ENCODE results near the gene BANF2. TPM values are rescaled to one million over a fixed set of nuclear protein-coding genes. Genes with fewer than 3 reads are reported as not detected.

The BANF2 gene
- total RNA-seq: not detected

DNA sequence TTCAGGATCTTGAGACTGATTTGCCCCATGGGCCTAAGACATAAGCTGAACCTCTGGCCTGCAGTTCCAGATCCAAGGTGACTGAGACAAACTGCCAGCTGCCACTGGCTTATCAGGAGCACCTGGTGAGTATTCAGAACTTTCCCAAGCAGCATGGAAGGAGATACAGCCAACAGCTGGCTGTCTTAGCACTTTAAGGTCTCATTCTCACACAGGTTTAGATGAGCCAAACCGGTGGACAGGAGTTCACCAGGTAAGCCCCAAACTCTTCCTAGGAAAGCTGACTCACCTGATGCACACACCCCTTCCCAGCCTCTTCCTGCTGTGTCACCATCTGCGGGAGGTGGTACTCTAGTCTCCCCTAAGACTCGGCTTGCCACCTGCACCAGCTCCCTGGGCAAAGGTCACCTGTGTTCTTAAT, at the start of gene BANF2:
Gene BANF2 (plus strand): TSS at position 36 of the 421 bp plus-strand sequence. CDS start 25,060 bp downstream, outside the sequence.
- Histone ChIP-seq H3K4me1 (no peaks in the 10 kb centered on the region), H3K27ac (no peak within 1 kb of the TSS), H3K9me3 (no peaks in the 10 kb centered on the region), H3K4me3 (no peak within 1 kb of the TSS), H3K36me3 (no peaks in the 10 kb centered on the region), H3K27me3 (no peaks in the 10 kb centered on the region)
- no peak for TF ChIP-seq POLR2AphosphoS5 (IDR thresholded peaks at IDR 0.05; ENCODE audit: insufficient read depth in 1 of 2, low read depth in 1 of 2)
- TF ChIP-seq POLR2A (IDR thresholded peaks at IDR 0.05): no peak
- TF ChIP-seq, protein P1, sequence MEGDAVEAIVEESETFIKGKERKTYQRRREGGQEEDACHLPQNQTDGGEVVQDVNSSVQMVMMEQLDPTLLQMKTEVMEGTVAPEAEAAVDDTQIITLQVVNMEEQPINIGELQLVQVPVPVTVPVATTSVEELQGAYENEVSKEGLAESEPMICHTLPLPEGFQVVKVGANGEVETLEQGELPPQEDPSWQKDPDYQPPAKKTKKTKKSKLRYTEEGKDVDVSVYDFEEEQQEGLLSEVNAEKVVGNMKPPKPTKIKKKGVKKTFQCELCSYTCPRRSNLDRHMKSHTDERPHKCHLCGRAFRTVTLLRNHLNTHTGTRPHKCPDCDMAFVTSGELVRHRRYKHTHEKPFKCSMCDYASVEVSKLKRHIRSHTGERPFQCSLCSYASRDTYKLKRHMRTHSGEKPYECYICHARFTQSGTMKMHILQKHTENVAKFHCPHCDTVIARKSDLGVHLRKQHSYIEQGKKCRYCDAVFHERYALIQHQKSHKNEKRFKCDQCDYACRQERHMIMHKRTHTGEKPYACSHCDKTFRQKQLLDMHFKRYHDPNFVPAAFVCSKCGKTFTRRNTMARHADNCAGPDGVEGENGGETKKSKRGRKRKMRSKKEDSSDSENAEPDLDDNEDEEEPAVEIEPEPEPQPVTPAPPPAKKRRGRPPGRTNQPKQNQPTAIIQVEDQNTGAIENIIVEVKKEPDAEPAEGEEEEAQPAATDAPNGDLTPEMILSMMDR (IDR thresholded peaks at IDR 0.05): no peak
- no peak for DNase-seq (ENCODE audit: extremely low spot score in 2 of 2)
- intact Hi-C loops (cut with DNase I): no loop called here

DNA sequence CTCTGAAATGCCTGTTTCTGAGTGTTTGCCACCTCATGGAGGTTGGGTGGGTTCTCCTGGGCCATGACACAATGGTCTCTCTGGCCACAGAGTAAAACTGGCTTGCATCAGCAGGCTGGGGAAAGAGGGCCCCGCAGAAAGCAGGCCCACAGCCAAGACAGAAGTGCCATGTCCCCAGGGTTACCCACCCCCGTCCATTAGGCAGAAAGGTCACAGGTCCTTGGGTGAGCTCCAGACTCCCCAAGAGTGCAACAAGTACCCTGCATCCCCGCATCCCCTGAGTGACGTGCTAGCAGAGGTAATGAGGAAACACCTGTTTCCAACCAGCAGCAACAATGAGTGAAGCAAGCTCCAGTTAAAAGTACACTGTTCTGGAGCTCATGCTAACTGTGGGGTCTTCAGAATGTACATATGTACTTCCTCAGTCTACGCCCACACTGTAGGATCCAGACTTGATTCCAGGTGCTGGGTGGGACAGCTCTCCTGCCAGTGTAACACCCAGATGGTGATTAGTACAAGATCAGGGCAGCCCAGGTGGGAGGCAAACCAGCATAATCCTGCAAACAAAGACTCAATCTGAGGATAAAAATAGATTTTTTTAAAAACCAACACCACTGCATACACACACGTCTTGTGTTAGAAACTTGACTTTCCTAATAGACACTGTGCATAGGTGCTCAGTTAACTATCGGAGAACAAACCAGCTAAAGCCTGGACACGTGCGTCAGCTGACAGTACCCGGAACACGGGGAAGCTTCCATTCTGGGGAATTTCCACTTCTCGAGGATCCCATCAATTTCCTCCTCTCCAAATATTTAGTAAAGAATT, 49.3 kb upstream of the BANF2 start:
- no peak for DNase-seq (ENCODE audit: extremely low spot score in 2 of 2)
- intact Hi-C loops (cut with DNase I): loop anchor here (5.0 kb wide), 1 partner anchor 562 kb away; no protein-coding TSS in a partner anchor
- Histone ChIP-seq H3K27ac (peak overlapping the region; percentile 37), H3K4me1 (peaks cover 69% of the 10 kb centered on the region), H3K9me3 (no peaks in the 10 kb centered on the region), H3K4me3 (no peak overlapping the region), H3K27me3 (no peaks in the 10 kb centered on the region), H3K36me3 (no peaks in the 10 kb centered on the region)
- TF ChIP-seq POLR2AphosphoS5 (IDR thresholded peaks at IDR 0.05; ENCODE audit: insufficient read depth in 1 of 2, low read depth in 1 of 2): no peak
- TF ChIP-seq POLR2A (IDR thresholded peaks at IDR 0.05): no peak
- TF ChIP-seq, protein P1 (IDR thresholded peaks at IDR 0.05): no peak

DNA sequence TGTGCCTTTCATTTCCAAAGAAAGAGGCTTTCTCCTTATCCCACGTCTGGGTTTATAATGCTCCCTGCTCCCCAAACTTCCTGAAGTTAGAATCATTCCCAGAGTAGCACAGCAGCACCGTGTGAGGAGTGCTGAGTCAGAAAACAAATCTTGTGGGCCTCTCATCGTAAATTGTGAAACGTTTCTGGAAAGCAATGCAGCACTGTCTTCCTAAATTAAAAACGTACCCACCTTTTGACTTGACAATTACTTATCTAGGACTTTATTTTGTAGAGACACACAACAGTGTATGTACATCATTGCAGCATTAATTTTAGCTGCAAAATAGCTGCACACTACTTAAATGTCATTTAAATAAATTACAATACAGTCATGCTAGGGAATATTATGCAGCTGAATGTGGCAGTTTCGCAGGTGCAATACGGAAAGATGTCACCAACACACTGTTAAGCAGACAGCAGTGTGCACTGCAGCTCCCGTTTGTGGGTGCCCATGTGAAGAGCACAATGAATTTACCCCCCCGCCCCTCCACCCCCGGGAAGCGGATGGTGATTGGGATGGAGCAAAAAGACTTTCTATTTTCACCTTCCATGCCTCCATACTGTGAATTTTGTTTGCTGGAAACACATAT, 48.5 kb upstream of the BANF2 start:
- peak overlapping the region; percentile 46 for H3K27ac ChIP-seq
- intact Hi-C loops (cut with DNase I): loop anchor here (5.0 kb wide), 1 partner anchor 561 kb away; no protein-coding TSS in a partner anchor
- no peaks in the 10 kb centered on the region for H3K9me3 ChIP-seq
- TF ChIP-seq, protein P1 (IDR thresholded peaks at IDR 0.05): no peak
- no peak for TF ChIP-seq POLR2A (IDR thresholded peaks at IDR 0.05)
- TF ChIP-seq POLR2AphosphoS5 (IDR thresholded peaks at IDR 0.05; ENCODE audit: insufficient read depth in 1 of 2, low read depth in 1 of 2): no peak
- H3K27me3 ChIP-seq: no peaks in the 10 kb centered on the region
- no peaks in the 10 kb centered on the region for H3K36me3 ChIP-seq
- peaks cover 68% of the 10 kb centered on the region for H3K4me1 ChIP-seq
- no peak for DNase-seq (ENCODE audit: extremely low spot score in 2 of 2)
- no peak overlapping the region for H3K4me3 ChIP-seq

DNA sequence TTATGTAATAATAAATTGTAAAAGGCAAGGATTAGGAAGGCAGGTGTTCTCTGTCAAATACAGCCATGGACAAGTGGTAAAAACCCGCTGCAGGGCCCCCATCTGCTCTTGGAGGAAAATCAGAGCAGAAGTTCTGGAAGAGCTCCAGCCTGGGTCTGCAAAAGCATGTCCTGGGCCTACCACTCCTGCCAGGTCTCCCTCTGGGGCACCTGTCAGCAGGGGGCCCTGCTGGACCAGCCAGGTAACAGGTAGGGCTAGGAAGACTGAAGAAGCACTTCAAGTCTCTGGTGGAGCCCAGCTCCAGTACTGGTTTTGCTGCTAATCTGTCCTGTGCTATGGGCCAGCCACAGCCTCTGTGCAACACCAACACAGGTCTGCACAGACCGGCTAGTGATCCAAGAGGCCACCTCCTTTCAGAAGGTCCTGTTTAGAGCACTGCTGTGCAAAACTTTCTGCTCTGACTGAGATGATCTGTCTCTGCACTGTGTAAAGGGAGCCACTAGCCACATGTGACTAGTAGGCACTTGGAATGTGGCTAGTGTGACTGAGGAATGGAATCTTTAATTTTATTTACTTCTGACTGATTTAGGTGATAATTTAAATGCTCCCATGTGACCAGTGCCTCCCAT, 47.9 kb upstream of the BANF2 start:
- Histone ChIP-seq H3K36me3 (no peaks in the 10 kb centered on the region), H3K9me3 (no peaks in the 10 kb centered on the region), H3K4me1 (peaks cover 62% of the 10 kb centered on the region), H3K4me3 (no peak overlapping the region), H3K27ac (peak overlapping the region; percentile 46), H3K27me3 (no peaks in the 10 kb centered on the region)
- intact Hi-C loops (cut with DNase I): loop anchor here (5.0 kb wide), 1 partner anchor 560 kb away; no protein-coding TSS in a partner anchor
- TF ChIP-seq POLR2AphosphoS5 (IDR thresholded peaks at IDR 0.05; ENCODE audit: insufficient read depth in 1 of 2, low read depth in 1 of 2): no peak
- TF ChIP-seq, protein P1 (IDR thresholded peaks at IDR 0.05): no peak
- no peak for TF ChIP-seq POLR2A (IDR thresholded peaks at IDR 0.05)
- DNase-seq (ENCODE audit: extremely low spot score in 2 of 2): no peak

All from vagina (tissue), 2 donors.